Psoas muscle (tissue), 8 donors: ENCODE measurements around the gene VEGFA. TPM values are rescaled to one million over a fixed set of nuclear protein-coding genes. Genes with fewer than 3 reads are reported as not detected.

Experiments
- ATAC-seq, 4 donors: fragments of 200-7000 bp; cut with Tn5 transposase; one replicate each; pipeline ENCODE4 v1.9.1; 2020; ENCODE audit warnings: moderate library complexity in 3 of 4, mild to moderate bottlenecking in 2 of 4
- DNase-seq, 2 donors: peaks; one replicate each; pipeline ENCODE4 v3.0.0-alpha.2; 2020
- H3K27ac ChIP-seq: fragments of 200-600 bp; one replicate; pipeline ENCODE4 v1.8.0; 2022
- H3K27me3 ChIP-seq, 3 donors: fragments of 200-600 bp in 1 of 3; one replicate each; pipeline versions ENCODE4 v1.6.1 to v1.8.0; 2013 to 2022; ENCODE audit warnings: low read length in 2 of 3, mild to moderate bottlenecking in 2 of 3, moderate library complexity in 1 of 3; ENCODE audit not compliant: insufficient read depth in 3 of 3
- H3K36me3 ChIP-seq, 2 donors: fragments of 200-600 bp in 1 of 2; one replicate each; pipeline versions ENCODE4 v1.6.1 to v1.8.0; 2013 to 2022; ENCODE audit warnings: low read depth in 1 of 2, mild to moderate bottlenecking in 1 of 2, moderate library complexity in 1 of 2; ENCODE audit not compliant: insufficient read depth in 1 of 2
- H3K4me1 ChIP-seq: fragments of 200-600 bp; one replicate; pipeline ENCODE4 v1.8.0; 2022
- H3K4me3 ChIP-seq: fragments of 200-600 bp; one replicate; pipeline ENCODE4 v1.8.0; 2022; ENCODE audit warnings: mild to moderate bottlenecking
- H3K9me3 ChIP-seq: fragments of 200-600 bp; one replicate; pipeline ENCODE4 v1.8.0; 2022
- CTCF ChIP-seq: fragments of 200-600 bp; IDR thresholded peaks from one replicate; pipeline ENCODE4 v1.8.0; 2022; ENCODE audit warnings: antibody characterized with exemption
- WGBS, 3 donors: extraction: QIAGEN DNeasy Blood & Tissue Kit; methylation state at CpG; one replicate each; pipeline versions ENCODE4 v1.1.6 to v1.1.7; 2013; 5-methylcytosine and 5-hydroxymethylcytosine counted together
- intact Hi-C, 2 donors: fragments of 100-400 bp; cut with DNase I; formaldehyde crosslinking; loops; one replicate each; pipeline versions ENCODE4 v1.11.0 to v1.14.2; 2022
- polyA plus RNA-seq, 3 donors: library from polyadenylated mRNA; stranded (reverse); fragments of 200-250 nt; gene quantifications; one replicate each; pipeline ENCODE4 v1.2.3, GENCODE V29; 2013
- total RNA-seq, 4 donors: library from RNA; stranded (reverse); fragmentation: NEBNext Ultra II Directional in 2 of 4; extraction: Animal tissue kit (Norgen Biotek cat#: 25700) in 2 of 4; gene quantifications; one replicate each; pipeline versions ENCODE4 v1.2.1 to v1.2.4, GENCODE V29; 2021 to 2023
- donor health status: healthy with polysubstance abuse.
- donor health status: DM: no; HTN: no; CAD: no; lungs with moderate emphysema.
- donor health status: Bipolar disorder and iron deficiency.
- donor health status: healthy.
- donor health status: DM: yes; HTN: yes; CAD: no.
- donor health status: DM: no; HTN: no; CAD: no.
- donor health status: DM: no; HTN: no; CAD: no.
- donor health status: DM: yes; HTN: yes; CAD: no.

Gene VEGFA
- total and polyA plus RNA-seq, 7 donors = 78.1 to 345 (median 132) TPM

DNA sequence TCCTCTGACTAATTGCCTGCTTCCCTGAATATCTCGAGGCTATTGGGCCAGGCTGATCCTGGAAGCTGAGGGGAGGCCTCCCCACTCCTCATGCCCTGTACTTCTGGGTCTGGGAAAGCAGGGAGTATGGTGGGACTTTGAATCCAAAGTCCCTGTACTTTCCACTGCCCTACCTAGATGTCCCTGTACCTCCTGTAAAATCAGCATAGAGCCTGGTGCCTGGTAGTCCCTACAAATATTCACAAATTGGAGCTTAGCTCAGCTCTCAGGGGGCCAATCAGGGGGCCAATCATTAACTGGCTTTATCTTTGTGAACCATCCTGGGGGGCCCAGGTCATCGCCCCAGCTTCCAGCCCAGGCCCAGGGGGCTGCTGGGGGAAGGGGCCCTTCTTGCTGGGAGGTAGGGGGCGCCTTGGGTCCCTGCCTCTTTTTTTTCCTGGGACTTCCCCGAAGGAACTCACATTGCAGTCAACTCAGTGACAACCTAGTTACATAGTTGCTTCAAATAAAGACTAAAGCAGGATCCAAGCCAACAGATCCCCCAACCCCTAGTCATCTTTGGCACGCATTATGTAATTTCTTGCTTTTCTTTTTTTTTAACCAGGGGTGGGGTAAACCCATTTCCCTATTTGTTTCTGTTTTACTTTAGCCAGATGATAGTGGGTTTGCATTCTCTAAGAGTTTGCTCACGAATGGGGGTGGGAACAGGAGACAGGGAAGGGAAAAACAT, 6.9 kb upstream of the VEGFA start:
- DNase-seq (no peak), ATAC-seq (no peak)
- Histone ChIP-seq H3K36me3 (no peaks in the 10 kb centered on the region), H3K27ac (no peak overlapping the region), H3K27me3 (no peaks in the 10 kb centered on the region), H3K4me1 (no peaks in the 10 kb centered on the region), H3K4me3 (no peak overlapping the region), H3K9me3 (no peaks in the 10 kb centered on the region)
- 68 to 72% (median 71%) methylated on average over 6 of the region's 6 CpGs for WGBS, 3 donors
- TF ChIP-seq CTCF = no peak
- intact Hi-C loops = loop anchor here in 1 of 2 donors (5.0 kb wide), 1 partner anchor 36 kb away; no protein-coding TSS in a partner anchor

- Histone ChIP-seq H3K27ac (no peak overlapping the region), H3K27me3 (no peaks in the 10 kb centered on the region), H3K4me3 (no peak overlapping the region), H3K9me3 (no peaks in the 10 kb centered on the region), H3K4me1 (peaks cover under 1% of the 10 kb centered on the region), H3K36me3 (no peaks in the 10 kb centered on the region)
- ATAC-seq = no peak
- intact Hi-C loops = loop anchor here in 1 of 2 donors (5.0 kb wide), 1 partner anchor 37 kb away; no protein-coding TSS in a partner anchor
- DNase-seq = no peak
- no peak for TF ChIP-seq CTCF
- WGBS, 3 donors = 94 to 95% (median 95%) methylated on average over 7 of the region's 7 CpGs
Observed at GRCh38 chr6:43763812-43764522, 6.0 kb upstream of the VEGFA start.

- H3K4me3 ChIP-seq = no peak overlapping the region
- H3K9me3 ChIP-seq = no peaks in the 10 kb centered on the region
- peaks cover 4% of the 10 kb centered on the region for H3K4me1 ChIP-seq
- no peak overlapping the region for H3K27ac ChIP-seq
- WGBS, 3 donors = 88 to 89% (median 89%) methylated on average over 5 of the region's 5 CpGs
- ATAC-seq (no peak), DNase-seq (no peak)
- intact Hi-C loops = loop anchor here (5.0 kb wide), 3 partner anchors 37 to 62 kb away; no protein-coding TSS in a partner anchor
- no peaks in the 10 kb centered on the region for H3K36me3 ChIP-seq
- TF ChIP-seq CTCF = no peak
- no peaks in the 10 kb centered on the region for H3K27me3 ChIP-seq
Observed at GRCh38 chr6:43764772-43765171, 5.2 kb upstream of the VEGFA start.

GRCh38 chr6:43765776-43766499, 4.1 kb upstream of the VEGFA start:
- Histone ChIP-seq H3K9me3 (no peaks in the 10 kb centered on the region), H3K4me1 (peaks cover 4% of the 10 kb centered on the region), H3K27me3 (no peaks in the 10 kb centered on the region), H3K4me3 (no peak overlapping the region), H3K27ac (no peak overlapping the region), H3K36me3 (no peaks in the 10 kb centered on the region)
- TF ChIP-seq CTCF = no peak
- intact Hi-C loops = loop anchor here (5.0 kb wide), 2 partner anchors 51 to 64 kb away; no protein-coding TSS in a partner anchor
- no peak for DNase-seq
- no peak for ATAC-seq
